Neural progenitor cell (in vitro differentiated cells): ENCODE results near the gene FAIM2.

Experiments
- CTCF ChIP-seq: fragments of 200-600 bp; sonication (generic); IDR thresholded peaks from 2 replicates; pipeline ENCODE4 v1.5.1; 2017; ENCODE audit warnings: antibody characterized with exemption, mild to moderate bottlenecking
- EZH2 ChIP-seq: fragments of 200-600 bp; sonication (generic); IDR thresholded peaks from 2 replicates; pipeline ENCODE4 v1.6.1; 2017; ENCODE audit warnings: antibody characterized with exemption, mild to moderate bottlenecking, moderate library complexity
- EZH2phosphoT487 ChIP-seq: fragments of 200-600 bp; sonication (generic); IDR thresholded peaks from 2 replicates; pipeline ENCODE4 v1.6.1; 2017; ENCODE audit warnings: antibody characterized with exemption

GRCh38 chr12:49821373-49822287 lies 82.1 kb downstream of the FAIM2 start:
- TF ChIP-seq CTCF, result no peak
- TF ChIP-seq EZH2phosphoT487, result no peak
- TF ChIP-seq EZH2, result no peak
